Measurements from ENCODE around the gene ASF1A.

ASF1A gene

GRCh38 chr6:118952683-118953082, 58.7 kb downstream of the ASF1A start:
- DNase-seq (ENCODE audit: low read depth in 2 of 2), result no peak
- TF ChIP-seq, protein P1, sequence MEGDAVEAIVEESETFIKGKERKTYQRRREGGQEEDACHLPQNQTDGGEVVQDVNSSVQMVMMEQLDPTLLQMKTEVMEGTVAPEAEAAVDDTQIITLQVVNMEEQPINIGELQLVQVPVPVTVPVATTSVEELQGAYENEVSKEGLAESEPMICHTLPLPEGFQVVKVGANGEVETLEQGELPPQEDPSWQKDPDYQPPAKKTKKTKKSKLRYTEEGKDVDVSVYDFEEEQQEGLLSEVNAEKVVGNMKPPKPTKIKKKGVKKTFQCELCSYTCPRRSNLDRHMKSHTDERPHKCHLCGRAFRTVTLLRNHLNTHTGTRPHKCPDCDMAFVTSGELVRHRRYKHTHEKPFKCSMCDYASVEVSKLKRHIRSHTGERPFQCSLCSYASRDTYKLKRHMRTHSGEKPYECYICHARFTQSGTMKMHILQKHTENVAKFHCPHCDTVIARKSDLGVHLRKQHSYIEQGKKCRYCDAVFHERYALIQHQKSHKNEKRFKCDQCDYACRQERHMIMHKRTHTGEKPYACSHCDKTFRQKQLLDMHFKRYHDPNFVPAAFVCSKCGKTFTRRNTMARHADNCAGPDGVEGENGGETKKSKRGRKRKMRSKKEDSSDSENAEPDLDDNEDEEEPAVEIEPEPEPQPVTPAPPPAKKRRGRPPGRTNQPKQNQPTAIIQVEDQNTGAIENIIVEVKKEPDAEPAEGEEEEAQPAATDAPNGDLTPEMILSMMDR (IDR thresholded peaks at IDR 0.05; ENCODE audit: low read depth, low read length), result no peak
- no peak overlapping the region for H3K4me3 ChIP-seq (replicated peaks in 1 of 2; ENCODE audit: low read depth in 2 of 2, low read length in 2 of 2)

DNA sequence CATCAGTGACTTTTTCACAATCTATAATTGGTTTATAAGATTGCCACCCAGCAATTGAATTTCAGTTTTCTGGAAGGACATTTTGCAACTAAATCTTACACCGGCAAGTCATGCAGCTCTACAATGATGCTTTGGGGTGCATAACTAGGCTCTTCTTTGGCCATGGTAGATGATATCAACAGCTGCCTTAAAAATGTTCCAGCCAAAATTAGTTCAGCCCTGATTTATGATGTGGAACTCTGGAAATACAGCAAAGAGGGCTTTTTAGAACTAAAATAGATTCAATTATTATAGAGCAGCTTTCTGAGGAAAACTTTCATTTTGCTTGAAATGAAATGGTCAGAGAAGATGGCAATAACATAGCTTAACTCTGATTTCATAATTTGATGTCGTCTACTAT, 59.4 kb downstream of the ASF1A start:
- no peak overlapping the region for H3K4me3 ChIP-seq (replicated peaks in 1 of 2; ENCODE audit: low read depth in 2 of 2, low read length in 2 of 2)
- TF ChIP-seq, protein P1 (IDR thresholded peaks at IDR 0.05; ENCODE audit: low read depth, low read length), result no peak
- DNase-seq (ENCODE audit: low read depth in 2 of 2), result no peak
